GM23338 (cell line): ENCODE results near the gene OCA2. TPM values are rescaled to one million over a fixed set of nuclear protein-coding genes. Genes with fewer than 3 reads are reported as not detected.

Experiments
- ATAC-seq: fragments of 200-7000 bp; cut with Tn5 transposase; 3 replicates; pipeline ENCODE4 v1.9.1; 2020
- DNase-seq: peaks from one replicate; pipeline ENCODE4 v3.0.0-alpha.2; 2015; ENCODE audit warnings: low spot score
- H2AFZ ChIP-seq: fragments of 200-600 bp; sonication (generic); 2 replicates; pipeline ENCODE4 v1.8.0; 2016; ENCODE audit warnings: antibody characterized with exemption, mild to moderate bottlenecking, moderate library complexity
- H3F3A ChIP-seq: fragments of 200-600 bp; sonication (generic); replicated peaks from 2 replicates; pipeline ENCODE4 v1.8.0; 2017; ENCODE audit warnings: antibody characterized with exemption, mixed run types, low read depth
- H3K27ac ChIP-seq: fragments of 200-600 bp; sonication (generic); 2 replicates; pipeline ENCODE4 v1.6.1; 2016; ENCODE audit warnings: low read depth
- H3K27me3 ChIP-seq: fragments of 200-600 bp; sonication (generic); 2 replicates; pipeline ENCODE4 v1.8.0; 2016; ENCODE audit warnings: mild to moderate bottlenecking, mixed run types, moderate library complexity; ENCODE audit not compliant: insufficient read depth
- H3K36me3 ChIP-seq: fragments of 200-600 bp; sonication (generic); 2 replicates; pipeline ENCODE4 v1.8.0; 2016; ENCODE audit warnings: mild to moderate bottlenecking; ENCODE audit not compliant: insufficient read depth
- H3K4me1 ChIP-seq: fragments of 200-600 bp; sonication (generic); 2 replicates; pipeline ENCODE4 v1.8.0; 2016; ENCODE audit warnings: mild to moderate bottlenecking, moderate library complexity; ENCODE audit not compliant: insufficient read depth
- H3K4me2 ChIP-seq: fragments of 200-600 bp; sonication (generic); 2 replicates; pipeline ENCODE4 v1.7.1; 2017; ENCODE audit warnings: mixed run types
- H3K4me3 ChIP-seq: fragments of 200-600 bp; sonication (generic); 2 replicates; pipeline ENCODE4 v1.6.1; 2016; ENCODE audit warnings: mixed run types
- H3K79me2 ChIP-seq: fragments of 200-600 bp; sonication (generic); replicated peaks from 2 replicates; pipeline ENCODE4 v1.8.0; 2017; ENCODE audit warnings: mild to moderate bottlenecking; ENCODE audit not compliant: insufficient read depth
- H3K9me2 ChIP-seq: fragments of 200-600 bp; sonication (generic); 2 replicates; pipeline ENCODE4 v1.8.0; 2017; ENCODE audit not compliant: insufficient read depth
- H4K20me1 ChIP-seq: fragments of 200-600 bp; sonication (generic); replicated peaks from 2 replicates; pipeline ENCODE4 v1.8.0; 2017; ENCODE audit warnings: mild to moderate bottlenecking; ENCODE audit not compliant: insufficient read depth
- H3K27ac Mint-ChIP-seq: 2 replicates; pipeline ENCODE4 v1.8.0; 2020; ENCODE audit warnings: inconsistent platforms, mild to moderate bottlenecking, moderate library complexity, mixed read lengths
- H3K27me3 Mint-ChIP-seq: 3 replicates; pipeline ENCODE4 v1.8.0; 2022; ENCODE audit warnings: low read depth, mild to moderate bottlenecking, moderate library complexity, mixed read lengths, inconsistent platforms; ENCODE audit not compliant: insufficient read depth, poor library complexity
- H3K36me3 Mint-ChIP-seq: 3 replicates; pipeline ENCODE4 v1.8.0; 2021; ENCODE audit warnings: low read depth, mild to moderate bottlenecking, inconsistent platforms, moderate library complexity, mixed read lengths
- H3K4me1 Mint-ChIP-seq: 3 replicates; pipeline ENCODE4 v1.8.0; 2020; ENCODE audit warnings: mild to moderate bottlenecking, inconsistent platforms, mixed read lengths
- H3K4me3 Mint-ChIP-seq: 3 replicates; pipeline ENCODE4 v1.8.0; 2021; ENCODE audit warnings: moderate library complexity, mild to moderate bottlenecking, inconsistent platforms, mixed read lengths
- H3K9me3 Mint-ChIP-seq: 3 replicates; pipeline ENCODE4 v1.8.0; 2020; ENCODE audit warnings: moderate library complexity, mild to moderate bottlenecking, inconsistent platforms, mixed read lengths
- CREB1 ChIP-seq: fragments of 250-450 bp; sonication (Bioruptor Pico); IDR thresholded peaks from 2 replicates; pipeline ENCODE4 v1.5.0; 2020; ENCODE audit warnings: low read depth, mild to moderate bottlenecking, moderate library complexity
- EZH2 ChIP-seq: fragments of 200-600 bp; sonication (generic); IDR thresholded peaks from one replicate; pipeline ENCODE4 v1.8.0; 2017; ENCODE audit warnings: antibody characterized with exemption, mild to moderate bottlenecking, low read depth; ENCODE audit not compliant: unreplicated experiment
- EZH2phosphoT487 ChIP-seq: fragments of 200-600 bp; sonication (generic); IDR thresholded peaks from one replicate; pipeline ENCODE4 v1.8.1; 2018; ENCODE audit warnings: antibody characterized with exemption; ENCODE audit not compliant: unreplicated experiment
- JUNB ChIP-seq: IDR thresholded peaks from one replicate; pipeline ENCODE4 v1.6.1; 2016; ENCODE audit warnings: antibody characterized with exemption; ENCODE audit not compliant: unreplicated experiment
- STAT1 ChIP-seq: IDR thresholded peaks from one replicate; pipeline ENCODE4 v1.6.1; 2016; ENCODE audit warnings: antibody characterized with exemption; ENCODE audit not compliant: unreplicated experiment
- ZNF114 ChIP-seq: fragments of 250-450 bp; sonication (Bioruptor Pico); IDR thresholded peaks from 2 replicates; pipeline ENCODE4 v1.5.0; 2020; ENCODE audit warnings: mild to moderate bottlenecking, moderate library complexity
- polyA plus RNA-seq: library from polyadenylated mRNA; unstranded; fragments of >200 nt; fragmentation: Nextera tagmentation; extraction: Ambion mirVana; gene quantifications from 2 replicates; pipeline ENCODE4 v1.2.1, GENCODE V29; 2016
- total RNA-seq: library from RNA; depleted of rRNA; stranded (reverse); fragments of >200 nt; shearing (Covaris generic); gene quantifications from 2 replicates; pipeline ENCODE4 v1.2.3, GENCODE V29; 2014
- TF ChIP-seq, protein P1 (sequence below): fragments of 250-450 bp; sonication (Bioruptor Pico); IDR thresholded peaks from 2 replicates; pipeline ENCODE4 v1.5.0; 2020; ENCODE audit warnings: mild to moderate bottlenecking, moderate library complexity
- TF ChIP-seq, protein P2 (sequence below), 2 experiments: fragments of 200-600 bp in 1 of 2; sonication (generic) in 1 of 2; conservative IDR thresholded peaks; 2 replicates each; pipeline versions ENCODE4 v1.5.1 to v1.6.1; 2016 to 2017; ENCODE audit warnings: antibody characterized with exemption in 2 of 2, low read depth in 2 of 2, mild to moderate bottlenecking in 2 of 2, moderate library complexity in 1 of 2
- TF ChIP-seq, protein P3 (sequence below): IDR thresholded peaks from one replicate; pipeline ENCODE4 v1.6.1; 2018; ENCODE audit warnings: antibody characterized with exemption; ENCODE audit not compliant: unreplicated experiment
- TF ChIP-seq, protein P4 (sequence below): IDR thresholded peaks from 2 replicates; pipeline ENCODE4 v1.6.1; 2016; ENCODE audit warnings: antibody characterized with exemption

The OCA2 gene
- total and polyA plus RNA-seq, 2 experiments from 2014 or later: 0.40 to 0.69 TPM

DNA sequence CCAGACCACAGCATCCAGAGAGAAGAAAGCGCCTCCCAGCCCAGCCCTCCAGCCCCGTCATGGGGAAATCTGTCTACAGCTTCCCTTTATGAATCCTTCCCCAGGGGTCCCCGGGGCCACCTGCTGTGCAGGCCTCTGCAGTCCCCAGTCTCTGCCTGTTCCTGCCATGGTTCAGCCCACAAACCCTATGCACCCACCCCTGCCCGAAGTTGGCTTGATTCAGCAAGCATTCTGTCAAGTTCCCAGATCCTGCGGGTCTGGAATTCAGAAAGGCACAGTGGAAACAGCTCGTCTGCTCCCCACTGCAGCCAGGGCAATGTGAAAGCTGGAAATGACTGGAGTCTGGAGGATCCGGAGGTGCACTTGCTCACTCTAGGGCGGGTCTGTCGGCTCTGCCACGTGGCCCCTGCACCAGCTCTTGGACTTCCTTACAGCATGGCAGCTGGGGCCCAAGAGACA, 2.9 kb upstream of the OCA2 start:
- H3K79me2 ChIP-seq: no peaks in the 10 kb centered on the region
- Mint-ChIP-seq H3K27me3 (peaks cover 64% of the 10 kb centered on the region), H3K27ac (no peak overlapping the region), H3K9me3 (no peaks in the 10 kb centered on the region; the same call in 2 of the 3 replicates), H3K4me1 (peaks cover 26% of the 10 kb centered on the region), H3K36me3 (no peaks in the 10 kb centered on the region; the same call in 2 of the 3 replicates), H3K4me3 (no peak overlapping the region)
- ATAC-seq: no peak
- peaks cover 62% of the 10 kb centered on the region for H3K27me3 ChIP-seq
- TF ChIP-seq, protein P1, sequence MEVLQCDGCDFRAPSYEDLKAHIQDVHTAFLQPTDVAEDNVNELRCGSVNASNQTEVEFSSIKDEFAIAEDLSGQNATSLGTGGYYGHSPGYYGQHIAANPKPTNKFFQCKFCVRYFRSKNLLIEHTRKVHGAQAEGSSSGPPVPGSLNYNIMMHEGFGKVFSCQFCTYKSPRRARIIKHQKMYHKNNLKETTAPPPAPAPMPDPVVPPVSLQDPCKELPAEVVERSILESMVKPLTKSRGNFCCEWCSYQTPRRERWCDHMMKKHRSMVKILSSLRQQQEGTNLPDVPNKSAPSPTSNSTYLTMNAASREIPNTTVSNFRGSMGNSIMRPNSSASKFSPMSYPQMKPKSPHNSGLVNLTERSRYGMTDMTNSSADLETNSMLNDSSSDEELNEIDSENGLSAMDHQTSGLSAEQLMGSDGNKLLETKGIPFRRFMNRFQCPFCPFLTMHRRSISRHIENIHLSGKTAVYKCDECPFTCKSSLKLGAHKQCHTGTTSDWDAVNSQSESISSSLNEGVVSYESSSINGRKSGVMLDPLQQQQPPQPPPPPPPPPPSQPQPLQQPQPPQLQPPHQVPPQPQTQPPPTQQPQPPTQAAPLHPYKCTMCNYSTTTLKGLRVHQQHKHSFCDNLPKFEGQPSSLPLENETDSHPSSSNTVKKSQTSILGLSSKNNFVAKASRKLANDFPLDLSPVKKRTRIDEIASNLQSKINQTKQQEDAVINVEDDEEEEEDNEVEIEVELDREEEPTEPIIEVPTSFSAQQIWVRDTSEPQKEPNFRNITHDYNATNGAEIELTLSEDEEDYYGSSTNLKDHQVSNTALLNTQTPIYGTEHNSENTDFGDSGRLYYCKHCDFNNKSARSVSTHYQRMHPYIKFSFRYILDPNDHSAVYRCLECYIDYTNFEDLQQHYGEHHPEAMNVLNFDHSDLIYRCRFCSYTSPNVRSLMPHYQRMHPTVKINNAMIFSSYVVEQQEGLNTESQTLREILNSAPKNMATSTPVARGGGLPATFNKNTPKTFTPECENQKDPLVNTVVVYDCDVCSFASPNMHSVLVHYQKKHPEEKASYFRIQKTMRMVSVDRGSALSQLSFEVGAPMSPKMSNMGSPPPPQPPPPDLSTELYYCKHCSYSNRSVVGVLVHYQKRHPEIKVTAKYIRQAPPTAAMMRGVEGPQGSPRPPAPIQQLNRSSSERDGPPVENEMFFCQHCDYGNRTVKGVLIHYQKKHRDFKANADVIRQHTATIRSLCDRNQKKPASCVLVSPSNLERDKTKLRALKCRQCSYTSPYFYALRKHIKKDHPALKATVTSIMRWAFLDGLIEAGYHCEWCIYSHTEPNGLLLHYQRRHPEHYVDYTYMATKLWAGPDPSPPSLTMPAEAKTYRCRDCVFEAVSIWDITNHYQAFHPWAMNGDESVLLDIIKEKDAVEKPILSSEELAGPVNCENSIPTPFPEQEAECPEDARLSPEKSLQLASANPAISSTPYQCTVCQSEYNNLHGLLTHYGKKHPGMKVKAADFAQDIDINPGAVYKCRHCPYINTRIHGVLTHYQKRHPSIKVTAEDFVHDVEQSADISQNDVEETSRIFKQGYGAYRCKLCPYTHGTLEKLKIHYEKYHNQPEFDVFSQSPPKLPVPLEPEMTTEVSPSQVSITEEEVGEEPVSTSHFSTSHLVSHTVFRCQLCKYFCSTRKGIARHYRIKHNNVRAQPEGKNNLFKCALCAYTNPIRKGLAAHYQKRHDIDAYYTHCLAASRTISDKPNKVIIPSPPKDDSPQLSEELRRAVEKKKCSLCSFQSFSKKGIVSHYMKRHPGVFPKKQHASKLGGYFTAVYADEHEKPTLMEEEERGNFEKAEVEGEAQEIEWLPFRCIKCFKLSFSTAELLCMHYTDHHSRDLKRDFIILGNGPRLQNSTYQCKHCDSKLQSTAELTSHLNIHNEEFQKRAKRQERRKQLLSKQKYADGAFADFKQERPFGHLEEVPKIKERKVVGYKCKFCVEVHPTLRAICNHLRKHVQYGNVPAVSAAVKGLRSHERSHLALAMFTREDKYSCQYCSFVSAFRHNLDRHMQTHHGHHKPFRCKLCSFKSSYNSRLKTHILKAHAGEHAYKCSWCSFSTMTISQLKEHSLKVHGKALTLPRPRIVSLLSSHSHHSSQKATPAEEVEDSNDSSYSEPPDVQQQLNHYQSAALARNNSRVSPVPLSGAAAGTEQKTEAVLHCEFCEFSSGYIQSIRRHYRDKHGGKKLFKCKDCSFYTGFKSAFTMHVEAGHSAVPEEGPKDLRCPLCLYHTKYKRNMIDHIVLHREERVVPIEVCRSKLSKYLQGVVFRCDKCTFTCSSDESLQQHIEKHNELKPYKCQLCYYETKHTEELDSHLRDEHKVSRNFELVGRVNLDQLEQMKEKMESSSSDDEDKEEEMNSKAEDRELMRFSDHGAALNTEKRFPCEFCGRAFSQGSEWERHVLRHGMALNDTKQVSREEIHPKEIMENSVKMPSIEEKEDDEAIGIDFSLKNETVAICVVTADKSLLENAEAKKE (CRISPR knock-in tag): no peak
- TF ChIP-seq, protein P2, sequence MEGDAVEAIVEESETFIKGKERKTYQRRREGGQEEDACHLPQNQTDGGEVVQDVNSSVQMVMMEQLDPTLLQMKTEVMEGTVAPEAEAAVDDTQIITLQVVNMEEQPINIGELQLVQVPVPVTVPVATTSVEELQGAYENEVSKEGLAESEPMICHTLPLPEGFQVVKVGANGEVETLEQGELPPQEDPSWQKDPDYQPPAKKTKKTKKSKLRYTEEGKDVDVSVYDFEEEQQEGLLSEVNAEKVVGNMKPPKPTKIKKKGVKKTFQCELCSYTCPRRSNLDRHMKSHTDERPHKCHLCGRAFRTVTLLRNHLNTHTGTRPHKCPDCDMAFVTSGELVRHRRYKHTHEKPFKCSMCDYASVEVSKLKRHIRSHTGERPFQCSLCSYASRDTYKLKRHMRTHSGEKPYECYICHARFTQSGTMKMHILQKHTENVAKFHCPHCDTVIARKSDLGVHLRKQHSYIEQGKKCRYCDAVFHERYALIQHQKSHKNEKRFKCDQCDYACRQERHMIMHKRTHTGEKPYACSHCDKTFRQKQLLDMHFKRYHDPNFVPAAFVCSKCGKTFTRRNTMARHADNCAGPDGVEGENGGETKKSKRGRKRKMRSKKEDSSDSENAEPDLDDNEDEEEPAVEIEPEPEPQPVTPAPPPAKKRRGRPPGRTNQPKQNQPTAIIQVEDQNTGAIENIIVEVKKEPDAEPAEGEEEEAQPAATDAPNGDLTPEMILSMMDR (conservative IDR thresholded peaks at IDR 0.05; ENCODE audit: low read depth in 2 of 2): no peak
- TF ChIP-seq ZNF114 (CRISPR knock-in tag) (no peak), EZH2 (no peak), JUNB (no peak), EZH2phosphoT487 (no peak), CREB1 (CRISPR knock-in tag) (no peak), STAT1 (no peak)
- TF ChIP-seq, protein P3, sequence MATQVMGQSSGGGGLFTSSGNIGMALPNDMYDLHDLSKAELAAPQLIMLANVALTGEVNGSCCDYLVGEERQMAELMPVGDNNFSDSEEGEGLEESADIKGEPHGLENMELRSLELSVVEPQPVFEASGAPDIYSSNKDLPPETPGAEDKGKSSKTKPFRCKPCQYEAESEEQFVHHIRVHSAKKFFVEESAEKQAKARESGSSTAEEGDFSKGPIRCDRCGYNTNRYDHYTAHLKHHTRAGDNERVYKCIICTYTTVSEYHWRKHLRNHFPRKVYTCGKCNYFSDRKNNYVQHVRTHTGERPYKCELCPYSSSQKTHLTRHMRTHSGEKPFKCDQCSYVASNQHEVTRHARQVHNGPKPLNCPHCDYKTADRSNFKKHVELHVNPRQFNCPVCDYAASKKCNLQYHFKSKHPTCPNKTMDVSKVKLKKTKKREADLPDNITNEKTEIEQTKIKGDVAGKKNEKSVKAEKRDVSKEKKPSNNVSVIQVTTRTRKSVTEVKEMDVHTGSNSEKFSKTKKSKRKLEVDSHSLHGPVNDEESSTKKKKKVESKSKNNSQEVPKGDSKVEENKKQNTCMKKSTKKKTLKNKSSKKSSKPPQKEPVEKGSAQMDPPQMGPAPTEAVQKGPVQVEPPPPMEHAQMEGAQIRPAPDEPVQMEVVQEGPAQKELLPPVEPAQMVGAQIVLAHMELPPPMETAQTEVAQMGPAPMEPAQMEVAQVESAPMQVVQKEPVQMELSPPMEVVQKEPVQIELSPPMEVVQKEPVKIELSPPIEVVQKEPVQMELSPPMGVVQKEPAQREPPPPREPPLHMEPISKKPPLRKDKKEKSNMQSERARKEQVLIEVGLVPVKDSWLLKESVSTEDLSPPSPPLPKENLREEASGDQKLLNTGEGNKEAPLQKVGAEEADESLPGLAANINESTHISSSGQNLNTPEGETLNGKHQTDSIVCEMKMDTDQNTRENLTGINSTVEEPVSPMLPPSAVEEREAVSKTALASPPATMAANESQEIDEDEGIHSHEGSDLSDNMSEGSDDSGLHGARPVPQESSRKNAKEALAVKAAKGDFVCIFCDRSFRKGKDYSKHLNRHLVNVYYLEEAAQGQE: no peak
- TF ChIP-seq, protein P4, sequence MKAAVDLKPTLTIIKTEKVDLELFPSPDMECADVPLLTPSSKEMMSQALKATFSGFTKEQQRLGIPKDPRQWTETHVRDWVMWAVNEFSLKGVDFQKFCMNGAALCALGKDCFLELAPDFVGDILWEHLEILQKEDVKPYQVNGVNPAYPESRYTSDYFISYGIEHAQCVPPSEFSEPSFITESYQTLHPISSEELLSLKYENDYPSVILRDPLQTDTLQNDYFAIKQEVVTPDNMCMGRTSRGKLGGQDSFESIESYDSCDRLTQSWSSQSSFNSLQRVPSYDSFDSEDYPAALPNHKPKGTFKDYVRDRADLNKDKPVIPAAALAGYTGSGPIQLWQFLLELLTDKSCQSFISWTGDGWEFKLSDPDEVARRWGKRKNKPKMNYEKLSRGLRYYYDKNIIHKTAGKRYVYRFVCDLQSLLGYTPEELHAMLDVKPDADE: no peak
- no peak overlapping the region for H2AFZ ChIP-seq
- no peaks in the 10 kb centered on the region for H3K36me3 ChIP-seq
- no peak overlapping the region for H3K27ac ChIP-seq
- no peaks in the 10 kb centered on the region; the same call in 1 of the 2 replicates for H4K20me1 ChIP-seq
- H3K4me2 ChIP-seq: no peak overlapping the region
- no peaks in the 10 kb centered on the region for H3F3A ChIP-seq
- H3K4me1 ChIP-seq: no peaks in the 10 kb centered on the region; the same call in 1 of the 2 replicates
- H3K4me3 ChIP-seq: no peak overlapping the region
- no peak for DNase-seq
- no peaks in the 10 kb centered on the region for H3K9me2 ChIP-seq
